G401.6 (cell line): ENCODE measurements around the gene EIF4G2.

Experiments used
- FAIRE-seq: peaks from 2 replicates; lab custom pipeline; 2012; peaks lifted over from hg19 to GRCh38; lab: Jason Lieb, UNC

The EIF4G2 gene

GRCh38 chr11:10770626-10771254 is 38.0 kb downstream of the EIF4G2 start:
- FAIRE-seq, result peak; percentile 63

GRCh38 chr11:10764412-10764811 is 44.3 kb downstream of the EIF4G2 start:
- FAIRE-seq, result no peak

GRCh38 chr11:10763766-10764165 is 45.0 kb downstream of the EIF4G2 start:
- FAIRE-seq, result no peak

GRCh38 chr11:10762913-10763421 is 45.8 kb downstream of the EIF4G2 start:
- FAIRE-seq, result no peak

- FAIRE-seq, result no peak
Observed at GRCh38 chr11:10762185-10762584, 46.5 kb downstream of the EIF4G2 start.

GRCh38 chr11:10761085-10761698 is 47.5 kb downstream of the EIF4G2 start:
- no peak for FAIRE-seq

- no peak for FAIRE-seq
Observed at GRCh38 chr11:10758957-10759356, 49.8 kb downstream of the EIF4G2 start.

- FAIRE-seq, result no peak
Observed at GRCh38 chr11:10752486-10752885, 56.2 kb downstream of the EIF4G2 start.

GRCh38 chr11:10752061-10752460 is 56.7 kb downstream of the EIF4G2 start:
- no peak for FAIRE-seq

GRCh38 chr11:10751581-10751940 is 57.2 kb downstream of the EIF4G2 start:
- no peak for FAIRE-seq

GRCh38 chr11:10750838-10751580 is 57.7 kb downstream of the EIF4G2 start, which contains the start of gene CTR9:
TSS of gene CTR9 (plus strand) at chr11:10751246. CDS start at chr11:10751413, 167 bp downstream.
- FAIRE-seq, result peak; percentile 97

- no peak for FAIRE-seq
Observed at GRCh38 chr11:10749476-10749875, 59.2 kb downstream of the EIF4G2 start.

- FAIRE-seq, result no peak
Observed at GRCh38 chr11:10747733-10748132, 61.0 kb downstream of the EIF4G2 start.
